ENCODE data around the gene DNAJC5. TPM values are rescaled to one million over a fixed set of nuclear protein-coding genes. Genes with fewer than 3 reads are reported as not detected.
A peak's percentile ranks its signal among the peaks of the same experiment; 100 is the strongest.

Gene DNAJC5
- total and polyA plus RNA-seq, 2 donors (not counting 3 experiments of a cell fraction or from before 2014, with no cell fraction given), result 44.7 to 60.3 TPM

- Histone ChIP-seq H3K9me3 (replicated peaks; ENCODE audit: control insufficient read depth, insufficient read depth, low read length) (no peaks in the 10 kb centered on the region), H3K4me1 (ENCODE audit: control insufficient read depth, extremely low read depth, insufficient read depth, low read length) (no peaks in the 10 kb centered on the region), H3K9me1 (replicated peaks; ENCODE audit: control insufficient read depth, extremely low read depth, insufficient read depth, low read length) (no peaks in the 10 kb centered on the region), H3K4me2 (ENCODE audit: insufficient read depth, low read length) (no peak overlapping the region), H3K79me2 (ENCODE audit: control insufficient read depth, insufficient read depth, low read length) (peaks cover 30% of the 10 kb centered on the region), H4K20me1 (replicated peaks; ENCODE audit: control insufficient read depth, extremely low read depth, insufficient read depth, low read length) (peaks cover 3% of the 10 kb centered on the region), H2AFZ (ENCODE audit: low read depth, low read length) (no peak overlapping the region), H3K27me3 (ENCODE audit: control insufficient read depth in 2 of 2, insufficient read depth in 2 of 2, low read length in 2 of 2) (no peaks in the 10 kb centered on the region), H3K27ac (ENCODE audit: insufficient read depth, low read depth, low read length) (no peak overlapping the region), H3K4me3 (replicated peaks in 1 of 3; ENCODE audit: insufficient read depth in 1 of 3, low read depth in 1 of 3, low read length in 3 of 3) (no peak overlapping the region), H3K36me3 (ENCODE audit: control insufficient read depth in 2 of 2, extremely low read depth in 1 of 2, insufficient read depth in 2 of 2, low read length in 2 of 2) (peaks cover 3 to 41% of the 10 kb centered on the region in 2 experiments), H3K9ac (replicated peaks; ENCODE audit: extremely low read depth, insufficient read depth, low read length) (no peak overlapping the region)
- BruUV-seq (replicated peaks), result TSS peak; percentile 8
- CTCF ChIA-PET, result interaction anchor here (1.3 to 1.5 kb wide), 2 partner anchors 22 to 39 kb away, joined by 3 to 5 read pairs; partner anchors contain the start of gene UCKL1
- FAIRE-seq (no peak), DNase-seq (ENCODE audit: low read depth, low spot score) (no peak)
- intact Hi-C loops (cut with micrococcal nuclease), result no loop called here
- no peak for TF ChIP-seq JUN (IDR thresholded peaks at IDR 0.05; ENCODE audit: borderline replicate concordance, insufficient read depth, insufficient read length, low read depth)
- peak; percentile 23 to 50 for TF ChIP-seq CTCF (IDR thresholded peaks at IDR 0.05; ENCODE audit: extremely low read depth in 1 of 2, insufficient read depth in 1 of 2, low read depth in 1 of 2, low read length in 2 of 2)
- dilution Hi-C loops (cut with MboI; ENCODE audit: extremely low pct_ligation_motif_present, low sequenced_read_pairs), result no loop called here
- POLR2A ChIA-PET, result no interaction called here
Observed at GRCh38 chr20:63934271-63935068, 39.5 kb downstream of the DNAJC5 start.

- H3K9me1 ChIP-seq (replicated peaks; ENCODE audit: control insufficient read depth, extremely low read depth, insufficient read depth, low read length), result no peaks in the 10 kb centered on the region
- DNase-seq (ENCODE audit: low read depth, low spot score), result no peak
- no peak overlapping the region for H3K27ac ChIP-seq (ENCODE audit: insufficient read depth, low read depth, low read length)
- H3K4me2 ChIP-seq (ENCODE audit: insufficient read depth, low read length), result no peak overlapping the region
- peaks cover 32% of the 10 kb centered on the region for H3K79me2 ChIP-seq (ENCODE audit: control insufficient read depth, insufficient read depth, low read length)
- no TSS peak for BruUV-seq (replicated peaks)
- H4K20me1 ChIP-seq (replicated peaks; ENCODE audit: control insufficient read depth, extremely low read depth, insufficient read depth, low read length), result peaks cover 3% of the 10 kb centered on the region
- TF ChIP-seq EZH2 (IDR thresholded peaks at IDR 0.05; ENCODE audit: borderline replicate concordance, low read depth, low read length, severe bottlenecking), result no peak
- TF ChIP-seq POLR2A (IDR thresholded peaks at IDR 0.05; ENCODE audit: low read depth, low read length), result no peak
- TF ChIP-seq CTCF (IDR thresholded peaks at IDR 0.05; ENCODE audit: extremely low read depth in 1 of 2, insufficient read depth in 1 of 2, low read depth in 1 of 2, low read length in 2 of 2), result no peak
- TF ChIP-seq GATA2 (IDR thresholded peaks at IDR 0.05; ENCODE audit: insufficient read depth, insufficient read length, low read depth, low read length), result no peak
- TF ChIP-seq FOS (IDR thresholded peaks at IDR 0.05; ENCODE audit: borderline replicate concordance, insufficient read depth, low read length), result no peak
- no peak for TF ChIP-seq MAX (IDR thresholded peaks at IDR 0.05; ENCODE audit: insufficient read depth, insufficient read length)
- TF ChIP-seq POLR2AphosphoS5 (IDR thresholded peaks at IDR 0.05; ENCODE audit: insufficient read depth, low read depth, low read length), result no peak
- TF ChIP-seq MYC (IDR thresholded peaks at IDR 0.05; ENCODE audit: low read depth, low read length), result no peak
- no peak for TF ChIP-seq JUN (IDR thresholded peaks at IDR 0.05; ENCODE audit: borderline replicate concordance, insufficient read depth, insufficient read length, low read depth)
- CTCF ChIA-PET, result interaction anchor here (1.3 kb wide), 1 partner anchor 21 kb away, joined by 3 read pairs; the partner anchor contains the start of gene UCKL1
- peaks cover 3 to 42% of the 10 kb centered on the region in 2 experiments for H3K36me3 ChIP-seq (ENCODE audit: control insufficient read depth in 2 of 2, extremely low read depth in 1 of 2, insufficient read depth in 2 of 2, low read length in 2 of 2)
- no peaks in the 10 kb centered on the region for H3K9me3 ChIP-seq (replicated peaks; ENCODE audit: control insufficient read depth, insufficient read depth, low read length)
- intact Hi-C loops (cut with micrococcal nuclease), result no loop called here
- no peaks in the 10 kb centered on the region for H3K4me1 ChIP-seq (ENCODE audit: control insufficient read depth, extremely low read depth, insufficient read depth, low read length)
- H3K9ac ChIP-seq (replicated peaks; ENCODE audit: extremely low read depth, insufficient read depth, low read length), result no peak overlapping the region
- no peak overlapping the region for H2AFZ ChIP-seq (ENCODE audit: low read depth, low read length)
- no peaks in the 10 kb centered on the region for H3K27me3 ChIP-seq (ENCODE audit: control insufficient read depth in 2 of 2, insufficient read depth in 2 of 2, low read length in 2 of 2)
- POLR2A ChIA-PET, result no interaction called here
- H3K4me3 ChIP-seq (replicated peaks in 1 of 3; ENCODE audit: insufficient read depth in 1 of 3, low read depth in 1 of 3, low read length in 3 of 3), result no peak overlapping the region
- no peak for FAIRE-seq
- dilution Hi-C loops (cut with MboI; ENCODE audit: extremely low pct_ligation_motif_present, low sequenced_read_pairs), result no loop called here
Observed at GRCh38 chr20:63935447-63935846, 40.5 kb downstream of the DNAJC5 start.
